Measurements from ENCODE around the gene PRAME. TPM values are rescaled to one million over a fixed set of nuclear protein-coding genes. Genes with fewer than 3 reads are reported as not detected.

PRAME gene
- total RNA-seq, 1 donor from 2014 or later = 1.2 TPM

Other genes with a start within 250 kb of the PRAME start
- 0.08 TPM for gene ZNF280B, start 50.5 kb downstream of the PRAME start, total RNA-seq
- gene ZNF280A, start 39.0 kb downstream of the PRAME start, total RNA-seq = not detected
- gene GGTLC2, start 85.3 kb upstream of the PRAME start, total RNA-seq = not detected